NCI-H345 treated with DMSO at 0.1 percent for 48 hours (cell line): ENCODE results near the gene TIPRL.

ENCODE experiments used
- DNase-seq: peaks from one replicate; lab custom pipeline; 2025; ENCODE audit not compliant: unreplicated experiment; lab: John Stamatoyannopoulos, UW

The TIPRL gene

DNA sequence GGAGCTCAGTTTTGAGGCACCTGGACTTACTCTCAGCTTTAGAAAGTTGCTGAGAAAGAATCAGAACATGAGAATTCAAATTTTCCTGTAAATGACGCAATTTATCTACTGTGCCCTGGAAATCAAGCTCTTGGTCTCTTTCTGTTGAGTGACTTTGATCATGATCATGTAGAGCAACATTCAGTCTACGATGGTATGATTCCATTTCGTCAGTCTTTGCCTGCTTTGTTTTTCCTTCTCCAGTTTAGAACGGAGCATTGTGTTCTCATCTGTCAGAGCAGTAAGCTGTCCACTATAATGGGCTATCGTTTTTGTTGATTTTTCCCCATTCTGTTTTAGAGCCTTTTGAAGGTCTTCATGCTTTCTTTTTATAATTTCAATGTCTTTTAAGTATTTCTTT lies 67.7 kb downstream of the TIPRL start:
- DNase-seq = no peak
